Spleen (tissue), 11 donors: ENCODE data around the gene BUD31. TPM values are rescaled to one million over a fixed set of nuclear protein-coding genes. Genes with fewer than 3 reads are reported as not detected.

Experiments
- DNase-seq: peaks from one replicate; pipeline ENCODE4 v3.0.0-alpha.2; 2020
- H3K27ac ChIP-seq, 8 donors: fragments of 200-600 bp; sonication (generic) in 7 of 8; 1 replicate in 4 of 8; 2 replicates in 4 of 8; pipeline versions ENCODE4 v1.5.0 to v1.8.0; 2016 to 2021; ENCODE audit warnings: inconsistent platforms in 4 of 8, mild to moderate bottlenecking in 4 of 8, moderate library complexity in 1 of 8
- H3K27me3 ChIP-seq, 7 donors: fragments of 200-600 bp; sonication (generic) in 6 of 7; replicated peaks in 1 of 7; 1 replicate in 4 of 7; 2 replicates in 3 of 7; pipeline versions ENCODE4 v1.5.0 to v1.8.0; 2016 to 2021; ENCODE audit warnings: inconsistent platforms in 3 of 7, mild to moderate bottlenecking in 1 of 7
- H3K36me3 ChIP-seq, 6 donors: fragments of 200-600 bp; sonication (generic) in 5 of 6; 1 replicate in 4 of 6; 2 replicates in 2 of 6; pipeline versions ENCODE4 v1.5.0 to v1.8.0; 2016 to 2021; ENCODE audit warnings: inconsistent platforms in 2 of 6
- H3K4me1 ChIP-seq, 6 donors: fragments of 200-600 bp; sonication (generic) in 5 of 6; 1 replicate in 3 of 6; 2 replicates in 3 of 6; pipeline versions ENCODE4 v1.5.0 to v1.8.0; 2016 to 2021; ENCODE audit warnings: inconsistent platforms in 3 of 6
- H3K4me3 ChIP-seq, 8 donors: fragments of 200-600 bp; sonication (generic) in 7 of 8; 1 replicate in 4 of 8; 2 replicates in 4 of 8; pipeline versions ENCODE4 v1.5.0 to v1.8.0; 2016 to 2021; ENCODE audit warnings: inconsistent platforms in 4 of 8, mild to moderate bottlenecking in 4 of 8, moderate library complexity in 2 of 8
- H3K9me3 ChIP-seq, 8 donors: fragments of 200-600 bp; sonication (generic) in 7 of 8; 1 replicate in 4 of 8; 2 replicates in 4 of 8; pipeline versions ENCODE4 v1.5.0 to v1.8.0; 2016 to 2021; ENCODE audit warnings: inconsistent platforms in 4 of 8
- CTCF ChIP-seq, 11 experiments: fragments of 200-600 bp in 7 of 11; fragments of 450-650 bp in 4 of 11; sonication (generic) in 4 of 11; IDR thresholded peaks in 8 of 11; conservative IDR thresholded peaks in 3 of 11; 1 replicate in 7 of 11; 2 replicates in 4 of 11; pipeline versions ENCODE4 v1.4.0 to v1.8.0; 2016 to 2021; ENCODE audit warnings: antibody characterized with exemption in 11 of 11, inconsistent platforms in 4 of 11, mild to moderate bottlenecking in 1 of 11
- POLR2A ChIP-seq, 3 donors: fragments of 450-650 bp; IDR thresholded peaks; one replicate each; pipeline ENCODE4 v1.5.1; 2017; ENCODE audit warnings: antibody characterized with exemption in 3 of 3, mild to moderate bottlenecking in 1 of 3
- POLR2AphosphoS5 ChIP-seq, 3 donors: sonication (generic); formaldehyde crosslinking; IDR thresholded peaks; one replicate each; pipeline ENCODE4 v1.5.1; 2017; ENCODE audit warnings: antibody characterized with exemption in 3 of 3
- WGBS, 5 donors: extraction: QIAGEN DNeasy Blood & Tissue Kit in 3 of 5; methylation state at CpG; one replicate each; pipeline versions ENCODE4 v1.1.5 to v1.1.7; 2013 to 2018; 5-methylcytosine and 5-hydroxymethylcytosine counted together
- intact Hi-C: fragments of 100-400 bp; cut with DNase I; formaldehyde crosslinking; loops from one replicate; pipeline ENCODE4 v1.15.0; 2023; ENCODE audit warnings: low total_unique reads
- polyA plus RNA-seq, 3 donors: library from polyadenylated mRNA; stranded (reverse); fragments of 200-250 nt; gene quantifications; one replicate each; pipeline ENCODE4 v1.2.1, GENCODE V29; 2013
- total RNA-seq, 7 donors: library from RNA; depleted of rRNA in 3 of 7; stranded (reverse); fragments of >200 nt in 3 of 7; fragmentation: NEBNext Ultra II Directional in 4 of 7; extraction: Animal tissue kit (Norgen Biotek cat#: 25700) in 4 of 7; gene quantifications; one replicate each; pipeline versions ENCODE4 v1.1.0 to v1.2.1, GENCODE V29; 2016 to 2021
- donor health status: healthy with polysubstance abuse.
- donor health status: DM: no; HTN: no; CAD: no; lungs with moderate emphysema.
- donor health status: DM: no; HTN: no; CAD: no.
- donor health status: Bipolar disorder and iron deficiency.
- donor health status: healthy.
- donor health status: DM: no; HTN: no; CAD: no.
- donor health status: DM: yes; HTN: yes; CAD: no.

BUD31 gene
- total and polyA plus RNA-seq, 10 donors: 48.4 to 124 (median 71.0) TPM

- WGBS, 5 donors: 89 to 94% (median 92%) methylated on average over 4 of the region's 4 CpGs
- no peak for TF ChIP-seq POLR2A (IDR thresholded peaks at IDR 0.05)
- TF ChIP-seq CTCF (IDR thresholded peaks at IDR 0.05 in 8 of 11, conservative IDR thresholded peaks at IDR 0.05 in 3 of 11): no peak
- TF ChIP-seq POLR2AphosphoS5 (IDR thresholded peaks at IDR 0.05): no peak
- intact Hi-C loops: no loop called here
- Histone ChIP-seq H3K4me1 (peaks cover 0 to 51% (median 18%) of the 10 kb centered on the region in 6 donors), H3K9me3 (no peaks in the 10 kb centered on the region), H3K36me3 (peaks cover 0 to 93% (median 66%) of the 10 kb centered on the region in 6 donors), H3K27me3 (no peaks in the 10 kb centered on the region), H3K27ac (no peak overlapping the region), H3K4me3 (no peak overlapping the region)
- DNase-seq: no peak
Observed at GRCh38 chr7:99446096-99446495, 37.3 kb downstream of the BUD31 start.

GRCh38 chr7:99447943-99448342, 39.2 kb downstream of the BUD31 start:
- TF ChIP-seq POLR2A (IDR thresholded peaks at IDR 0.05): no peak
- TF ChIP-seq CTCF (IDR thresholded peaks at IDR 0.05 in 8 of 11, conservative IDR thresholded peaks at IDR 0.05 in 3 of 11): peak in 1 of 11 experiments; percentile 13
- Histone ChIP-seq H3K27me3 (no peaks in the 10 kb centered on the region), H3K4me1 (peaks cover 0 to 40% (median 11%) of the 10 kb centered on the region in 6 donors), H3K4me3 (no peak overlapping the region), H3K36me3 (peaks cover 0 to 100% (median 81%) of the 10 kb centered on the region in 6 donors), H3K9me3 (no peaks in the 10 kb centered on the region), H3K27ac (no peak overlapping the region)
- intact Hi-C loops: no loop called here
- 87 to 95% (median 92%) methylated on average over 8 to 10 of the region's 10 CpGs for WGBS, 5 donors
- DNase-seq: no peak

GRCh38 chr7:99448855-99449254, 40.1 kb downstream of the BUD31 start:
- peaks cover 0 to 100% (median 87%) of the 10 kb centered on the region in 6 donors for H3K36me3 ChIP-seq

GRCh38 chr7:99449326-99449725, 40.6 kb downstream of the BUD31 start:
- Histone ChIP-seq H3K4me1 (peaks cover 0 to 37% (median 11%) of the 10 kb centered on the region in 6 donors), H3K36me3 (peaks cover 0 to 100% (median 90%) of the 10 kb centered on the region in 6 donors), H3K4me3 (no peak overlapping the region), H3K27ac (peak overlapping the region in 1 of 8 donors; percentile 8), H3K9me3 (no peaks in the 10 kb centered on the region), H3K27me3 (no peaks in the 10 kb centered on the region)
- WGBS, 5 donors: 83 to 91% (median 89%) methylated on average over 2 to 5 of the region's 5 CpGs
- no peak for DNase-seq
- TF ChIP-seq POLR2AphosphoS5 (IDR thresholded peaks at IDR 0.05): no peak
- no peak for TF ChIP-seq CTCF (IDR thresholded peaks at IDR 0.05 in 8 of 11, conservative IDR thresholded peaks at IDR 0.05 in 3 of 11)
- no peak for TF ChIP-seq POLR2A (IDR thresholded peaks at IDR 0.05)
- intact Hi-C loops: no loop called here

More at GRCh38 chr7:99448855-99449254, 40.1 kb downstream of the BUD31 start:
- WGBS, 5 donors: 93 to 100% (median 96%) methylated on average over 6 to 10 of the region's 10 CpGs
- no peaks in the 10 kb centered on the region for H3K9me3 ChIP-seq
- no peaks in the 10 kb centered on the region for H3K27me3 ChIP-seq
- intact Hi-C loops: no loop called here
- DNase-seq: no peak
- no peak overlapping the region for H3K27ac ChIP-seq
- TF ChIP-seq POLR2A (IDR thresholded peaks at IDR 0.05): no peak
- TF ChIP-seq POLR2AphosphoS5 (IDR thresholded peaks at IDR 0.05): peak in 1 of 3 donors; percentile 32
- no peak for TF ChIP-seq CTCF (IDR thresholded peaks at IDR 0.05 in 8 of 11, conservative IDR thresholded peaks at IDR 0.05 in 3 of 11)
- peaks cover 0 to 42% (median 11%) of the 10 kb centered on the region in 6 donors for H3K4me1 ChIP-seq
- H3K4me3 ChIP-seq: no peak overlapping the region
